A549 (cell line): Measurements from ENCODE around the gene DGLUCY. TPM values are rescaled to one million over a fixed set of nuclear protein-coding genes. Genes with fewer than 3 reads are reported as not detected.
"Not testable (repeated sequence)": the region's sequence is repeated elsewhere in the genome, so short reads cannot be mapped to it uniquely, and the experiment has no call there.

Experiments used
- ATAC-seq, 2 experiments: fragments of 200-7000 bp in 1 of 2; fragments of >200 bp in 1 of 2; cut with Nextera tagmentation in 1 of 2; cut with Tn5 transposase in 1 of 2; 3 replicates each; pipeline versions ENCODE4 v1.8.0 to v1.9.1; 2018 to 2020; ENCODE audit warnings: mild to moderate bottlenecking in 1 of 2, moderate library complexity in 1 of 2
- CTCF ChIA-PET: fragments of 300-600 bp; sonication (Branson Sonifier 250); formaldehyde crosslinking; extraction: SDS; loops from one replicate; lab custom pipeline; 2021; ENCODE audit warnings: antibody characterized with exemption, inconsistent platforms; lab: Yijun Ruan, JAX
- POLR2A ChIA-PET: fragments of 350-600 bp; formaldehyde crosslinking; extraction: SDS; loops from one replicate; lab custom pipeline; 2021; ENCODE audit warnings: antibody characterized with exemption, inconsistent platforms; lab: Yijun Ruan, JAX
- DNase-seq, 2 experiments: peaks; one replicate each; pipeline versions ENCODE4 v3.0.0 to v3.0.0-alpha.2; 2011 to 2016; ENCODE audit warnings: low read depth in 1 of 2, low spot score in 1 of 2
- FAIRE-seq: peaks from 2 replicates; lab custom pipeline; 2011; peaks lifted over from hg19 to GRCh38; lab: Jason Lieb, UNC
- H3K27ac ChIP-seq, 2 experiments: fragments of >200 bp; sonication (Bioruptor Twin); formaldehyde crosslinking; 3 replicates each; pipeline ENCODE4 v1.5.1; 2016 to 2017
- H3K4me1 ChIP-seq: fragments of >200 bp; sonication (Bioruptor Twin); formaldehyde crosslinking; 3 replicates; pipeline ENCODE4 v1.6.1; 2016
- H3K4me2 ChIP-seq: fragments of >200 bp; sonication (Bioruptor Twin); formaldehyde crosslinking; 3 replicates; pipeline ENCODE4 v1.6.1; 2016
- H3K4me3 ChIP-seq: fragments of >200 bp; sonication (Bioruptor Twin); formaldehyde crosslinking; 3 replicates; pipeline ENCODE4 v1.5.1; 2016
- H3K9me3 ChIP-seq: fragments of >200 bp; sonication (Bioruptor Twin); formaldehyde crosslinking; 3 replicates; pipeline ENCODE4 v1.6.1; 2016
- CEBPB ChIP-seq, 2 experiments: fragments of >200 bp in 1 of 2; sonication (Bioruptor Twin) in 1 of 2; formaldehyde crosslinking in 1 of 2; IDR thresholded peaks; 2 replicates each; pipeline ENCODE4 v1.6.1; 2012 to 2016
- CHD2 ChIP-seq: fragments of 150-350 bp; IDR thresholded peaks from 2 replicates; pipeline ENCODE4 v1.6.1; 2014; ENCODE audit warnings: low read length; ENCODE audit not compliant: partially characterized antibody
- EHF ChIP-seq: fragments of 250-450 bp; sonication (Bioruptor Pico); IDR thresholded peaks from 2 replicates; pipeline ENCODE4 v1.5.0; 2020; ENCODE audit warnings: mild to moderate bottlenecking
- EHMT2 ChIP-seq: fragments of 200-600 bp; sonication (generic); IDR thresholded peaks from 2 replicates; pipeline ENCODE4 v1.6.1; 2016; ENCODE audit warnings: antibody characterized with exemption, low read depth, mild to moderate bottlenecking, moderate library complexity
- FOSL2 ChIP-seq, 2 experiments: fragments of 450-650 bp in 1 of 2; fragments of >200 bp in 1 of 2; sonication (Bioruptor Twin) in 1 of 2; formaldehyde crosslinking; IDR thresholded peaks; 2 replicates each; pipeline versions ENCODE4 v1.5.0 to v1.6.1; 2016 to 2020; ENCODE audit warnings: mild to moderate bottlenecking in 1 of 2, moderate library complexity in 1 of 2
- GATA3 ChIP-seq: IDR thresholded peaks from 2 replicates; pipeline ENCODE4 v1.6.1; 2012; ENCODE audit warnings: borderline replicate concordance
- HOXB13 ChIP-seq: fragments of 250-450 bp; sonication (Bioruptor Pico); IDR thresholded peaks from 2 replicates; pipeline ENCODE4 v1.5.0; 2020; ENCODE audit warnings: low read depth, mild to moderate bottlenecking, moderate library complexity
- JUN ChIP-seq, 2 experiments: fragments of >200 bp; sonication (Bioruptor Twin); formaldehyde crosslinking; IDR thresholded peaks; 2 replicates in 1 of 2; 3 replicates in 1 of 2; pipeline ENCODE4 v1.6.1; 2016 to 2017
- KDM5A ChIP-seq: fragments of 200-600 bp; sonication (generic); IDR thresholded peaks from 2 replicates; pipeline ENCODE4 v1.6.1; 2016; ENCODE audit warnings: antibody characterized with exemption, mild to moderate bottlenecking
- MAX ChIP-seq: IDR thresholded peaks from 2 replicates; pipeline ENCODE4 v1.6.1; 2012
- MAZ ChIP-seq: fragments of 150-350 bp; IDR thresholded peaks from 2 replicates; pipeline ENCODE4 v1.6.1; 2014; ENCODE audit warnings: antibody characterized with exemption, low read depth, low read length, borderline replicate concordance
- NPAS2 ChIP-seq: fragments of 250-450 bp; sonication (Bioruptor Pico); IDR thresholded peaks from 2 replicates; pipeline ENCODE4 v1.8.0; 2022; ENCODE audit warnings: mild to moderate bottlenecking, moderate library complexity, borderline replicate concordance
- PBX3 ChIP-seq: IDR thresholded peaks from 2 replicates; pipeline ENCODE4 v1.6.1; 2012
- PHF8 ChIP-seq: fragments of 200-600 bp; sonication (generic); IDR thresholded peaks from 2 replicates; pipeline ENCODE4 v1.6.1; 2016; ENCODE audit warnings: low read depth, mild to moderate bottlenecking, antibody characterized with exemption, moderate library complexity, borderline replicate concordance
- SMC3 ChIP-seq: fragments of >200 bp; sonication (Bioruptor Twin); formaldehyde crosslinking; IDR thresholded peaks from 3 replicates; pipeline ENCODE4 v1.6.1; 2018; ENCODE audit warnings: inconsistent platforms
- SREBF2 ChIP-seq: fragments of 450-650 bp; IDR thresholded peaks from 2 replicates; pipeline ENCODE4 v1.6.1; 2014; ENCODE audit warnings: mild to moderate bottlenecking, moderate library complexity
- ZC3H11A ChIP-seq: fragments of 450-650 bp; IDR thresholded peaks from 2 replicates; pipeline ENCODE4 v1.6.1; 2014; ENCODE audit warnings: antibody characterized with exemption, mild to moderate bottlenecking
- ZFP36 ChIP-seq: fragments of 450-650 bp; IDR thresholded peaks from 2 replicates; pipeline ENCODE4 v1.6.1; 2014; ENCODE audit warnings: borderline replicate concordance; ENCODE audit not compliant: partially characterized antibody
- ZNF302 ChIP-seq: fragments of 250-450 bp; sonication (Bioruptor Pico); IDR thresholded peaks from 2 replicates; pipeline ENCODE4 v1.9.0; 2021; ENCODE audit warnings: inconsistent platforms, mild to moderate bottlenecking, moderate library complexity
- ZSCAN20 ChIP-seq: fragments of 250-450 bp; sonication (Bioruptor Pico); IDR thresholded peaks from 2 replicates; pipeline ENCODE4 v1.8.0; 2022; ENCODE audit warnings: mild to moderate bottlenecking, moderate library complexity
- WGBS: methylation state at CpG from one replicate; pipeline ENCODE4 v1.1.6; 2017; ENCODE audit errors: missing lambda C conversion rate; 5-methylcytosine and 5-hydroxymethylcytosine counted together
- polyA plus RNA-seq, 4 experiments: library from polyadenylated mRNA; depleted of rRNA in 3 of 4; stranded (reverse); fragments of >200 nt; fragmentation: RNase III in 1 of 4; extraction: RNeasy Plus Mini Kit Qiagen cat#74134 plus additional on column Dnase treatment in 1 of 4; gene quantifications; 2 replicates in 3 of 4; 3 replicates in 1 of 4; pipeline ENCODE4 v1.2.3, GENCODE V29; 2011 to 2017
- TF ChIP-seq, protein P1 (sequence below): fragments of >200 bp; sonication (Bioruptor Twin); formaldehyde crosslinking; IDR thresholded peaks from 3 replicates; pipeline ENCODE4 v1.6.1; 2016
- TF ChIP-seq, protein P2 (sequence below): fragments of 450-650 bp; IDR thresholded peaks from 2 replicates; pipeline ENCODE4 v1.6.1; 2014; ENCODE audit warnings: antibody characterized with exemption

DGLUCY gene
- polyA plus RNA-seq, 2 of the 4 experiments (the other 2 are of a cell fraction) = 14.4 to 17.5 TPM

DNA sequence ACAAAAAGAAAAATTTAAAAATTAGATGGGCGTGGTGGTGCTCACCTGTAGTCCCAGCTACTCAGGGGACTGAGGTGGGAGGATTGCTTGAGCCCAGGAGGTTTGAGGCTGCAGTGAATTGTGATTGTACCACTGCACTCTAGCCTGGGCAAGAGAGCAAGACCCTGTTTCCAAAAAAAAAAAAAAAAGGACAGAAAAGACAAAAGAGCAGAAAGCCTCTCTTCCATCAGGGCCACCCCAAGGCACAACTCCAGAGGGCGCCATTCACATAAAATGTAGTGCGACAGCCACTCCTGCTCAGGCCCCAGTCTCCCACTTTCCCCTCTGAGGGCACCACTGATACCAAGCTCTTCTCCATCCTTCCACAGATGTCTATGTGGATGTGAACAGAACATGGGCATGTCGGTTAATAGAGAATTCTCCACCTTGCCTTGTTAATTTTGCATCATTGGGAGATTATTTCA lies 41.8 kb downstream of the DGLUCY start (continued):
- TF ChIP-seq, protein P1, sequence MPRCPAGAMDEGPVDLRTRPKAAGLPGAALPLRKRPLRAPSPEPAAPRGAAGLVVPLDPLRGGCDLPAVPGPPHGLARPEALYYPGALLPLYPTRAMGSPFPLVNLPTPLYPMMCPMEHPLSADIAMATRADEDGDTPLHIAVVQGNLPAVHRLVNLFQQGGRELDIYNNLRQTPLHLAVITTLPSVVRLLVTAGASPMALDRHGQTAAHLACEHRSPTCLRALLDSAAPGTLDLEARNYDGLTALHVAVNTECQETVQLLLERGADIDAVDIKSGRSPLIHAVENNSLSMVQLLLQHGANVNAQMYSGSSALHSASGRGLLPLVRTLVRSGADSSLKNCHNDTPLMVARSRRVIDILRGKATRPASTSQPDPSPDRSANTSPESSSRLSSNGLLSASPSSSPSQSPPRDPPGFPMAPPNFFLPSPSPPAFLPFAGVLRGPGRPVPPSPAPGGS = no peak
- TF ChIP-seq PBX3 (no peak), ZC3H11A (no peak), CEBPB (IDR thresholded peaks at IDR 0.05) (no peak)

- FAIRE-seq, DNase-seq, POLR2A ChIA-PET, H3K4me3 ChIP-seq, H3K4me2 ChIP-seq, H3K27ac ChIP-seq, H3K9me3 ChIP-seq: not testable (repeated sequence)
- CTCF ChIA-PET = interaction anchor here (1.3 kb wide), 1 partner anchor 17 kb away, joined by 5 read pairs; no protein-coding TSS in a partner anchor
- ATAC-seq = peak in 1 of 2 experiments; percentile 64; a peak in 3 of 6 replicates
- H3K4me1 ChIP-seq = peaks cover 24% of the 10 kb centered on the region
- WGBS = 81% methylated on average over 9 of the region's 9 CpGs
Observed at GRCh38 chr14:91156142-91156666, 42.3 kb downstream of the DGLUCY start.

- POLR2A ChIA-PET, H3K4me2 ChIP-seq, H3K4me3 ChIP-seq, H3K27ac ChIP-seq, ATAC-seq, H3K9me3 ChIP-seq, DNase-seq, FAIRE-seq: not testable (repeated sequence)
- H3K4me1 ChIP-seq = peaks cover 24% of the 10 kb centered on the region
- CTCF ChIA-PET = interaction anchor here (0.6 to 2.8 kb wide), 2 partner anchors 19 to 90 kb away, joined by 3 to 15 read pairs; no protein-coding TSS in a partner anchor
Observed at GRCh38 chr14:91156877-91157276, 43.0 kb downstream of the DGLUCY start.

DNA sequence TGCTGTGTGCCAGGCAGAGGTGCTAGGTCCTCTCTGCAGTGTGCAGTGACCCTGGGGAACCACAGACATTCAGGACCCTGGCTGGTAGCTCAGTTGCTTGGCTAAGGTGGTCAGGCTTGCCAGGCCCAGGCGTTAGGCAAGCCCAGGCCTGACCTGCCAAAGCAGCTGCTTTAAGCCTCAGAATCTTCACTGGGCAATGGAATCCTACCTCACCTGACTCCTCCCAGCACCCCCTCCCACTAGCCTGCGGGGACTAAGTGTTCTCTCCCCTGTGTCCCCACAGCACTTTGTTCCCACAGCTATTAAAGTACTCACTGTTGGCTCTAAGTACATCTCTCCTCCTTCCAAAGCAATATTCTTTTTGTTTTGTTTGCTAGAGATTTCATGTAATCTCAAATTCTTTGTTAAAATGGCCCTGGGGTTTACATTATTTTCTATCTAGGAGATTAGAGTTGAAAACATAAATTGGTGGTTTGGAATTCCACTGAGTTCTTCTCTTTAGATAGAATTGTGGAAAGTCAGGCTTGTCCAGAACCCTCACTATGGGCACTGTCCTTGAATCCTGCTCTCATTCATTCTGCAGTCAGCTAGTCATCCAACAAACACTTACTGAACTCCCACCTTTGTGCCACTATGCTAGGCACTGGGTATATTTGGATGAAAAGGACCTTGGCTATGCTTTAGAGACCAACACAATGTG lies 44.4 kb downstream of the DGLUCY start:
- H3K4me2 ChIP-seq = no peak overlapping the region
- FAIRE-seq (no peak), ATAC-seq (no peak), DNase-seq (no peak)
- no peak overlapping the region for H3K4me3 ChIP-seq
- H3K27ac ChIP-seq = peak overlapping the region in 1 of 2 experiments; percentile 16; a peak in 1 of 6 replicates
- ChIA-PET CTCF (interaction anchor here (0.6 to 3.7 kb wide), 4 partner anchors 15 to 255 kb away, joined by 3 to 17 read pairs (median 14); no protein-coding TSS in a partner anchor), POLR2A (no interaction called here)
- TF ChIP-seq ZSCAN20 (CRISPR knock-in tag) = no peak
- no peak for TF ChIP-seq CHD2
- no peak for TF ChIP-seq PHF8
- no peak for TF ChIP-seq GATA3
- TF ChIP-seq CEBPB (IDR thresholded peaks at IDR 0.05) = no peak
- TF ChIP-seq EHMT2 = no peak
- TF ChIP-seq JUN (IDR thresholded peaks at IDR 0.05) = no peak
- no peak for TF ChIP-seq FOSL2 (IDR thresholded peaks at IDR 0.05)
- no peak for TF ChIP-seq FOSL2 (CRISPR knock-in tag; IDR thresholded peaks at IDR 0.05)
- no peak for TF ChIP-seq SMC3
- no peak for TF ChIP-seq KDM5A
- no peak for TF ChIP-seq ZNF302 (CRISPR knock-in tag)
- TF ChIP-seq MAX = no peak
- TF ChIP-seq ZFP36 = no peak
- TF ChIP-seq HOXB13 = no peak
- no peak for TF ChIP-seq MAZ
- no peak for TF ChIP-seq SREBF2
- TF ChIP-seq NPAS2 (CRISPR knock-in tag) = no peak
- TF ChIP-seq ZC3H11A = no peak
- TF ChIP-seq EHF (CRISPR knock-in tag) = no peak
- TF ChIP-seq, protein P2, sequence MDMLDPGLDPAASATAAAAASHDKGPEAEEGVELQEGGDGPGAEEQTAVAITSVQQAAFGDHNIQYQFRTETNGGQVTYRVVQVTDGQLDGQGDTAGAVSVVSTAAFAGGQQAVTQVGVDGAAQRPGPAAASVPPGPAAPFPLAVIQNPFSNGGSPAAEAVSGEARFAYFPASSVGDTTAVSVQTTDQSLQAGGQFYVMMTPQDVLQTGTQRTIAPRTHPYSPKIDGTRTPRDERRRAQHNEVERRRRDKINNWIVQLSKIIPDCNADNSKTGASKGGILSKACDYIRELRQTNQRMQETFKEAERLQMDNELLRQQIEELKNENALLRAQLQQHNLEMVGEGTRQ = no peak
- no peaks in the 10 kb centered on the region for H3K9me3 ChIP-seq
- peaks cover 17% of the 10 kb centered on the region for H3K4me1 ChIP-seq
- 83% methylated on average over 2 of the region's 2 CpGs for WGBS
